ENCODE measurements around the gene PRTFDC1.
"Not testable (repeated sequence)": the region's sequence is repeated elsewhere in the genome, so short reads cannot be mapped to it uniquely, and the experiment has no call there.

PRTFDC1 gene

DNA sequence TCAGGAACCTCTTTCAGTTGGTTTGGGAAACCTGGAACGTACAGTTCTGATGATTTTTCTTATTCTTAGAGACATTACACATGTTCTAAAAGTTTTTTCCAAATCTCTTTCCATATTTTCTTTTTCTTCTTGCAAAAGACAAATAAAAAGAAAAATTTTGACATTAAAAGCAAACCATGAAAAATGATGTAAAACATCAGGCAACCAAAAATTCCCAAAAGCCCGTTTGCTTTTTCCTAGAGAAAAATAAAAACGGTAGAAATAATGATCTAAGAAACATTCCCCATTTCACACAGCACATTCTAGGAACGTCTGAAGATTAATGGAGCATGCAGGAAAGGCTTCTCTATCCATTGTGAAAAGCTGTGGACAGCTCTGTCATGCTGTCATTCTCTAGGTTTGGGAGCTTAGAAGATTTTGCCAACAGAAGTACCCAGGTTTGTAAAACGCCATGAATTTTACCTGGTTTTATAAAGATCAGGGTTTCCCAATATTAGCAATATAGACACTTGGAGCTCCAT, 11.2 kb upstream of the PRTFDC1 start:
- DNase-seq, result no peak

DNA sequence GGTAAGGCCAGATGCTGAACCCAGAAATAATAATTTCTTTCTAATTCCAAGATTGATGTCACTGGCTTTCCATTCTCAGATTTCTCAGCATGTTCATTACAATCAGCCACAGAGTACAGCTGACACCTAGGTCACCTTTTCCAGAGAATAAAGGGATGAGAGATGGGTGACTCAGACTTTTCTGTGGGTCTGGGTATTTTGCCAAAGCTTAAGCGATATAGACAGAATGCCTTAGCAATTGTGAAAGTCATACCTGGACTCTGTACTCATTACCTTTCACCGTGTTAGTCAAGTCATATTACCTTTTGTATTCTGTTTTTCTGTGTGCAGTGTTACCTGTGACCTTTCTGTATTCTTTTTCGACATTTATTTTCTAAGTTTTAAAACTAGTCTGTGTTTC, 10.6 kb upstream of the PRTFDC1 start:
- DNase-seq, result peak in 1 of 2 experiments; percentile 7

DNA sequence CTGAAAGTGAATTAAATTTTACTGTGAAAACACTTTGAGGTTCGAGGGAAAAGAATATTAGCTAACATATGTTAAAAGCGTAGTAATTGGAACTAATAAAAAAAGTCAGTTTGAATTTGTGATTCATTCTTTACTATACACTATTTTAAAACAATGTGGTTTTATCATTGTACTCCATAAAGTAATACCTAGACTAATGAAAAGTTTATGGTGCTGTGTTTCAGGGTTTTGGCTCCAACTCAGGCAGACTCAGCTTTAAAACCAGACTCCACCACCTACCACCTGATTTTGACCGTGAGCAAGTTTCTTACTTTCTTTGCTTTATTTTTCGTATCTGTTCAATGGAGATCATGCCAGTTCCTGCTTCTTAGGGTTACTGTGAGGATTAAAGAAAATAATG, 9.2 kb upstream of the PRTFDC1 start:
- no peak for DNase-seq

DNA sequence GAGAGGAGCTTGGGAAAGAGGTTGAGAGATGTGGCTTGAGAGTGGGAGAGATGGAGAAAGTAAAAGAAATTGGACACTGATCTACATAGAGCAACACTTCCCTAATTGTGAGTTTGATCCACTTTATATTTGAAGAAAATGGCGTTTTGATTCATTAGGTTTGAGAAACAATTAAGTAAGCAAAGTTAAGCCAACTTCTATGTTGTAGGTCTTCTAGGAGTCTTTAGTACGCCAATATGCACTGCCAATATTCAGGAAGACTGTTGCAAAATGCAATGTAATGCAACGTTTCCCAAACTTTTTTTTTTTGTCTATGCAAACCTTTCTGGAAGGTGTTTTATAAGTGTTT, 7.0 kb upstream of the PRTFDC1 start:
- DNase-seq, result no peak

DNA sequence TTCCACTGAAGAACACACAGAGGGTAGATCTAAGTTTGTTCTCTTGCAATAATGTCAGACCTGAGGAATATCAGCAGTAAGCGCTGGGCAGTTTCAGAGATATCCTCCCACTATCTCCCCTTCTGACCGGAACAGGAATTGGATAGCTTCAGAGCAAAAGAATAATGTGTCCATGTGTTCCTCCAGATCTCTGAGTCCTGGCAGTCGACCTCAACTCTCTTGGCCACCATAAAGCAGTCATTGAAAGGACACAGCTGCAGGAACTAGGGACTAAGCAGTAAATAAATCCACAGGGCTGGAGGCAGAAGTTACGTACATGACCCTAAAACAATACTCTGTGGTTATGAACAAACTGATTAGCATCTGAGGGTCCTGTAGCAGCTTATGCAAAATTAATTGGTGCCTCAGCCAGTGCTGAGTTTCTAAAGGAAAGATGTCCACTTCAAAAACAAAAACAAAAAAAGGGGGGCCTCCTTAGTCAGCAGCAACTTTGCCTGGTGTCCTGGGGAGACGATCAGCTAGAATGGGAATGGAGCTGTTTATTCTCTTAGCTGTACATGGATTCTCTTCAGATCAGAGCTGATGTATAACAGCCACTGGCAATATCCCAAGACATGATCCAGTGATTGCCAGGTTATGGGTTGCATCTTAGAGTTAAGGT, 6.4 kb upstream of the PRTFDC1 start:
- no peak for DNase-seq

DNA sequence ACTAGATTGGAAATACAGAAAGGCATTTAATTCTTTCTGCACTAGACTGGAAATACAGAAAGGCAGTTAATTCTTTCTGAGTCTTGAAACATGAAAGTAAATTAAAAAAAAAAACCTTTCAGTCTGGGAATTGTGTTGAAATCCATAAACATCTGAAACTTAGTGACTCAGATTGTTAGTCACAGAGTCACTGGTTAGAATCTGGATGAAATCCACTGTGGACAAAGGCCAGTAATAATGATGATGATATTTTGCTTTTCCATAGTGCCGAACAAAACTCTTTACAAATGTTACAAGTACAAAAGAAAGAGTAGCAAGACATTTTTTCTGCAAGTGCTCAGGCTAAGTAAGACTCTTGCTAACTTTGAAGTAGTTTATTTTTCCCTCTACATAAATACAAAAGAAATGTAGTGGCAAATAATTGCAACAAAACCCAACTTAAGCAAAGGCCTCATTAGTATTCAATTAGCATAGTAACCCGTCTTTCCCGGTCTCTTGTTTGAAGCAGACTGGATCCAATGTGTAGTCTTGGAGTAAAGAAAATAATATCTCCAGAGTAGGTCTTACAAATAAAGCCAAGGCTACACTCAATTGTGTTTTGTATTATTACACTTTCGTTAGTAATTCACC, 5.8 kb upstream of the PRTFDC1 start:
- no peak for DNase-seq

DNA sequence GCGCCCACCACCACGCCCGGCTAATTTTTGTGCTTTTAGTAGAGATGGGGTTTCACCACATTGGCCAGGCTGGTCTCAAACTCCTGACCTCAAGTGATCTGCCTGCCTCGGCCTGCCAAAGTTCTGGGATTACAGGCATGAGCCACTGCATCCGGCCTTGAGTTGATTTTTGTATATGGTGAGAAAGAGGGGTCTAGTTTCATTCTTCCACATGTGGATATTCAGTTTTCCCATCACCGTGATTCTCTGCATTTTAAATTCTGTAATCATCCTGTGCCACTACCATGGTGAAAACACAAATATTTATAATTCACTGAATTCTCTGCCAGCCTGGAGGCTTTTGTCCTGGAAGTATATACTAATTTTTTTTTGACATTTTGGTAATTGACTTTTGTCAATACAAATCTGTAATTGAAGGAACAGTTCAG, 5.2 kb upstream of the PRTFDC1 start:
- DNase-seq, result not testable (repeated sequence)

DNA sequence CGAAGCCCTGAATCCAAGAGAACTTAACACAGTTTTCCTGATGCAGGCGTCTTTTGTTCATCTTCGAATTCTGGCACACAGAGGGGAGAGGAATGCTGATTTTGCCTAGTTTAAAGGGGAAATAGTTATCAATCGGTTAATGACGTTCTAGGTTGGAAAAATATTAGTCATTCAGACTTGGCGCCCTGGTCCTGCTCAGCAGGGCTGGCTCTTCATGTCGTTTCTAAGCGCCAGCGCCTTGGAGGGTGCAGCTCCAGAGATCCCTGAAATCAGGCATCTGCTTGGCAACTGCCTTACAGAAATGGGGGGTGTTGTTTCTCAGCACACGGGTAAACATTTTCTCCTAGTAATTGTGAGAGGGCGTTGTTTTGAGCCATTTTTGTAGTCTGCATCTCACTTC, 1.3 kb upstream of the PRTFDC1 start:
- no peak for DNase-seq

DNA sequence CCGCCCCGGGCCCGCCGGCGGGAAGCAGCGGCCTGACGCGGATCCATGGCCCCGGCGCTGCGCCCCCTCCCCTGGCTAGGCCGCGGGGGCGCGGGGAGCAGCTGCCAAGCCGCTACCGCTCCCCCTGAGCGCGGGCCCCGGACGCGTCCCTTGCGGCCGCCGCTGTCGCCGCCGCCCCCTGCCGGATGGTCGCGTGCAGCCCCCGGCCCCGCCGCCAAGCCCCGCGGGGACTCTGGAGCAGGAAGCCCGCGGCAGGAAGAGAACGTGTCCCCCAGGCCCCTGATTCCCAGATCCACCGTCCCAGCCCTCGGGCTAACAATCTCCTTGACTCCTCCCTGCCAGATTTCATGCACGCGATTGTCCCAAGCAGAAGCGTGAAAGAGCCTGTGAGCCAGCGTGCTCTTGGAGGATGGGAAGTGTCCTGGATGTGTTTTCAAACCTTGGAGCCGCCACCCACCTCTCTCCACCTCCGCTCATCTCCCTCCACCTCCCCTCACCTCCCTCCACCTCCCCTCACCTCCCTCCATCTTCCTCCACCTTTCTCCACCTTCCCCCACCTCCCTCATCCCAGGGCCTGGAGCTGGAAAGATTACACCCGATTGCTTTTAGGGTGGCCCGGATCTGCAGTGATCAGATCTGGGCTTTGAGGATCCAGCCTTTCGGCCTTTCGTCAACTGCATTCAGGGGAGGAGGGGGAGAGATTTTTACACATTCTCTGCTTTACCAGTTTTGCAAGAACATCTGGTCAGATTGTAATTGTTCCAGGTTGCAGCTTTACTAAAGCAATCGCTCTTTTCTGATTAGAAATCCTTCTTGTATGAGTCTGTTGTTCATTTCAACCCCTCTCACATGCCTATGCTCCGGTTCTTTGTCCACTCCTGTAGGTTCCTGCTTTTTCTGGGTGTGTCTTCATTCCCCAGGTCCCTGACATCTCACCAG, 570 bp upstream of the PRTFDC1 start:
- DNase-seq, result peak in 1 of 2 experiments; percentile 44

DNA sequence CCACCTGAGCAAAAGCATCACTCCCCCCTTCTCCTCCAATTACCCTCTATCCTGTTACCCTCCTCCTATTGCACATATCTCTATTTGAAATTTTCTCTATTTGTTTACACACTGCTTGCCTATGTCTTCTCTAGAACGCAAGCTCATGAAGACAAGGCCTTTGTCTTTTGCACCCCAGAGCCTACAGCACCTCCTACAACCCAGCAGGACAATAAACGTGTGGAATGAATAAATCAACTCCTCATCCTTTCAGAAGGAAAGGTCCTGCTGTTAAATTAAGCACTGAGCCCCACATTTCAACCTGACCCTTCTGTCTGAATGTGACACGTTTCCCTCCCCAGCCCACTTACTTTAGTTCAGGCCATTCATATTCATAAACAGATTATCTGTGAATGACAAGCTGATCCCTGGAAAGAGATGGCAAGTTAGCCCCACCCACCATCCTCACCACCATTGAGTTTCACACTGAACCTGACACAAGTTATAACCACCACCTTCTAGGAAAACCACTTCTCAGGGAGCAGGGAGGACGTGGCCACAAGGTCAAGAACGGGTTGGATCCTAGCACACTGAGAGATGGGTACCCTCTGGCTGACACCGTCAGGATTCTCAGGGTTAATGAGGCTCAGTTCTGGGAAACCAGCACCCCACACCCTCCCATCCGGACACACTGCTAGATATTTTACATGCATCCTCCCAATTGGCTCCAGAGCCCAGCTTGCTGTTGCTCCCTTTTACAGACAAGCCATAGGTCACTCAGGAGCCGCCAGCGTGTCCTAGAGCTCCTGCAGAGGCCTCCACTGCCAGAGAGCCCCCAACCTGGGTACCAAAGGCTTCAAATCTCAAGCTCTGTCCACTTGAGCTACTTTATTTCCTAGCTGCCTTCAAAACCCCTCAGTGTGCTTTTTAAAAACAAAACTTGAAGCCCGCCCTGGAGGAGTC, 934 bp downstream of the PRTFDC1 start:
- DNase-seq, result peak; percentile 37 to 46

DNA sequence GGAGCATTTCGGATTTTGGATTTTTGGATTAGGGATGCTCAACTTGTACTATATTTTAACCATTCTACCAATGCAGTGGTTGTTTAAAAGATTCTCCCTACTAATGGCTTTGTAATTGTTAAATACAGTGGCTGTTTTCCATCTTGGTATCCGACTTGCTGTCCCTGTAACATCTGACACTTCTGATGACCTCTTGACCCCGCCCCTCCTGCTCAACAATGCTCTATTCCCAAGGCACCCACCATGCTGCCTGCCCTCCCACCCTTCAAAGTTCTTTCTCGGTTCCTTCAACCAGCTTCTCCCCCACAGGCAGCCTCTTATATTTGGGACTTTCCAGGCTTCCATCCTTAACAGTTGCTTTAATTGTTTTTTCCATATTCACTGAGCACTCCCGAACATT, 2.0 kb downstream of the PRTFDC1 start:
- no peak for DNase-seq

DNA sequence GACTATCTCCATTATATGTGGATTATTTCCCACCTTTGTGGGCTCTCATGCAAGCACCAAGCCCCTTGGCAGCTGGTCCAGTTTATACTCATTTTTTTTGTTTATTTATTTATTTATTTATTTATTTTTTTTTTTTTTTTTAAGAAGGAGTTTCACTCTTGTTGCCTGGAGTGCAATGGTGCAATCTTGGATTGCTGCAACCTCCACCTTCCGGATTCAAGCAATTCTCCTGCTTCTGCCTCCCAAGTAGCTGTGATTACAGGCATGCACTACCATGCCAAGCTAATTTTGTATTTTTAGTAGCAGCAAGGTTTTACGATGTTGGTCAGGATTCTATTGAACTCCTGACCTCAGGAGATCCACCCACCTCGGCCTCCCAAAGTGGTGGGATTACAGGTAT, 2.8 kb downstream of the PRTFDC1 start:
- DNase-seq, result no peak

DNA sequence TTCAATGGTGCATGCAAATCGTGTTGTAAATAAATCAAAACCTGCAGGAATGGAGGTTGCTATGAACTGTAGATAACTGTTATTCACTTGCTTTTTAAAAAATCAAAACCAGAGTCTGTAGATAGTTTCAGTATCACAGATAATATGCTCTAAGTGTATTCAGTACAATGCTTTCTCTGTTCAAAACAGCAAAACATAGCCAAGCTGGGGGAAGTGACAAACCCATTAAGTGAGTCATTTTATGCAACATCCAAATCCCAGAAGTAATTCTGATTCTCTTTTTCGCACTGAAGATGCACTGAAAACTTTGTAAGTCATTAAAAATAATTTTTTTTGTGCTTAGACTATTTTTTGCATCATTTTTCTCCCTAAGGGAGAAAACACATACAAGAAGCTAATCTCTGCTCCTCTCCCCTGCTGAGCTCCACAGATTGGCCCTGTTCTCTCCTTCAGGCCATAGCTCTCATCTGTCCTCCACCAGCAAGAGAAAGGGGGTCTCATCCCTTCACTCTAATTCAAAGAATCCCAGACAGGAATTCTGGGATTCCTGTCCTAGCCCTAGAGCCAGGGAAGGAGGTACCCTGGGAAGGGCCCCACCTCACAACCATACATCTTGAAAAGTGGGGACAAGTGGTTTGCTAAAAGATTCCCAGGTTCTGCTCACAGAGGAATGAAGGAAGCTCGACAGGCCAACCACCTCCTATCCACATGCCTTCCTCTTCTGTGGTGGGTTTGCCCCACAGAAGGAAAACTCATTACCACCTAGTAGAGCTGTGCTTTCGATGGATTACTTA, 4.9 kb downstream of the PRTFDC1 start:
- DNase-seq, result no peak

DNA sequence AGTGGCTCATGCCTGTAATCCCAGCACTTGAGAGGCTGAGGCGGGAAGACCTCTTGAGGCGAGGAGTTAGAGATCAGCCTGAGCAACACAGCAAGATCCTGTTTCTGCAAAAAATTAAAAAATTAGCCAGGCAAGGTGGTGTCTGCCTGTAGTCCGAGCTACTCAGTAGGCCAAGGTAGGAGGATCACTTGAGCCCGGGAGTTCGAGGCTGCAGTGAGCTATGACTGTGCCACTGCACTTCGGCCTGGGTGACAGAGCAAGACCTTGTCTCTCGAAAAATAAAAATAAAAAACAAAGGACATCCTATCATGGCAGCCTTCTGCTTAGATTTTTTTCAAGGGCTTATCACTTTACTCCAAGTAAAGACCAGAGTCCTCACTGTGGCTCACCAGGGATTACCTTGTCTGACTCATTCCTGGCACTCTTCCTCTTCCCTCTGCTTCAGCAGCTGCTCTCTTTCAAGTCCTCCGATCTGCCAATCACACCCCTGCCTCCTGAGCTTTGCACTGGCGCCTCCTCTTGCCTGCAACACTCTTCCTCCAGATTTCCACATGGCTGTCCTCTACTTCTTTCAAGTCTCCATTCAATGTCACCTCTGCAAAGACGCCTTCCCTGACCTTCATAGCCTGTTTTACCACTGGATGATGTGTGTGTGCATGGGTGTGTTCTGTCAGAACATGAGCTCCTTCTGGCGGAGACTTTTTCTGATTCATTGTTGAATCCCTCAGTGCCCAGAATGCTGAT, 7.7 kb downstream of the PRTFDC1 start:
- no peak for DNase-seq

DNA sequence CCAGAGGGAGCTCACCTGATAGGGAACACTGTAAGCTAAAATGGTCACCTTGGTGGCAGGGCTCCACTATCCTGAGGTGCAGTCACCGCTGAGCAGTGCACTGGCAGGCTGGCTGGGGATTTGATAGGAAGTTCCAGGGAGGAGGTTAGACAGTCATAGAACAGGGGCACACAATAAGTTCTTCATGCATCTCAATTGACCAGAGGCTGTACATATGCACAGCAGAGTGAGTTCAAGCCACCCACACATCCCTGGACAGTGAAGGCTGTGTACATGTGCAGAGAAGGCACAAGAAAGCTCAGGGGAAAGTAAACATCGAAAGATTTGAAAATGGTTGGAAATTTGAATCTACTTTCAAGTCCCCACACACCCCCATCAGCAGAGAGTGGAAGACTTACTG, 13.9 kb downstream of the PRTFDC1 start:
- DNase-seq, result no peak

DNA sequence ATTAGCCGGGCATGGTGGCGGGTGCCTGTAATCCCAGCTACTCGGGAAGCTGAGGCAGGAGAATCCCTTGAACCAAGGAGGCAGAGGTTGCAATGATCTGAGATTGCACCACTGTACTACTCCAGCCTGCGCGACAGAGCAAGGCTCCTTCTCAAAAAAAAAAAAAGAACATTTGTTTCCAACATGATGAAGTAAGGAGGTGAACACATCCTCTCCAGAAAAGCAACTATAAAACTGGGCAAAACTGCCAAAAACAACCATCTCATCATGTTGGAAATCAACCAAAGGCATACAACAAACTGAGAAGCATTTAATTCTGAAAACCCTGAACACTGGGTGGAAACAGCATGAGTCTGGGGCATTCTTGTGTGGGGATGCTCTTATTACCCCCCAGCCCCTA, 14.3 kb downstream of the PRTFDC1 start:
- no peak for DNase-seq

DNA sequence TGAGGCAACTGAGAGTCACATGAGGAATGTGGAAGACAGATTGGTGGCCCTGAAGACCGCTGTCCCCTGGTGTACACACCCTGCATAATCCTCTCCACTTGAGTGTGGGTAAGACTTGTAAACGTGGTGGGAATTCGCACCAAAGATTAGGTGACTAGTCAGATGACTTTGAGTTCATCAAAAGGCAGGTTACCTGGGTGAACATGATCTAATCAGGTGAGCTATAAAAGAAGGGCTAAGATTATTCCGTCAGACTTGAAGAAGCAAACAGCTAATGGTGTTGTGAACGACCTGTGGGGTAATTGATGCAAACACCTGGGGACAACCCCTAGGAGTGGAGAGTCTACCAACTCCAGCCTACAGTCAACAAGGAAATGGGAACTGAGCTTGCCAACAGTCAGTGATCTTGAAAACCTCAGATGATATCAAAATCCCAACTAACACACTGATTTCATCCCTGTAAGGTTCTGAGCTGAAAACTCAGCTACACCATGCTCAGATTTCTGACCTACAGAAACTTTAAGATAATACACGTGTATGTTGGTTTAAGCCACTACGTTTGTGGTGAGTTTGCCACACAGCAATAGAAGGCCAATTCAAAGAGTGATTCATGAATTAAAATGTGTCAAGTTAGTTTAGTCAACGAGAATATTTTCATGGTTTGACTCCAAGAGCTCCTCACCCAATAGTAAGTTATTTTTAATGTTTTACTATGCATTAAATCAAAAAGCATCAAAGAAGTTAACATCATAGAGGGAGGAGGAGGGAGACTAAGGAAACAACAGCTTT, 16.7 kb downstream of the PRTFDC1 start:
- no peak for DNase-seq

DNA sequence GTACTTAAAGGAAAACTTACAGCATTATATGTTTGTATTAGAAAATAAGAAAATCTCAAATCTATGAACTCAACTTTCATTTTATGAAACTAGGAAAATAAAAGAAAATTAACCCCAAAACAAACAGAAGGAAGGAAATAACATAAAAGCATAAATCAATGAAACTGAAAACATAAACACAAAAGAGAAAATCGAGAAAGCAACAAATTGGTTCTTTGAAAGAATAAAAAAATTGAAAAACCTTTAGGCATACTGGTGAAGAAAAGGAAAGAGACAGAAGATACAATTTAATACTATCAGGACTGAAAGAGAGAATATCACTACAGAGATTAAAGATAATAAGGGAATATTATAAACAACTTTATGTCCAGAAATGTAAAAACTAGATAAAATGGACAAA, 21.2 kb downstream of the PRTFDC1 start:
- DNase-seq, result no peak

DNA sequence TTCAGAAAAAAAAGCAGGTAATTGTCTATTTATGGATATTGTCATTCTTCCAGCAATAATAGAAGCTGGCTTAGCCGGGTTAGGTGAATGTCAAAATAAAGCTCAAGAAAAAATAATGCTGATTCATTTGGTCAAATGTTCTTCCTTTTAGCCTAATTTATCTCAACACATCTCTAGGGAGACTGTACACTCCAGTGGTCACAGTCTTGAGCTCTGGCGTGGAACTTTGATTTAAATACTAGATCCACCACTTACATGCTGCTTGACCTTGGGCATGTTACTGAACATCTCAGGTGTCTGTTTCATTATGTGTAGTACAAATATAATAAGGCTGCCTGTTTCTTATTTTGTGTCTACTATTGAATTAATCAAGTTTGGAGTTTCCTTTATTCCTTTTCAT, 22.0 kb downstream of the PRTFDC1 start:
- DNase-seq, result no peak

DNA sequence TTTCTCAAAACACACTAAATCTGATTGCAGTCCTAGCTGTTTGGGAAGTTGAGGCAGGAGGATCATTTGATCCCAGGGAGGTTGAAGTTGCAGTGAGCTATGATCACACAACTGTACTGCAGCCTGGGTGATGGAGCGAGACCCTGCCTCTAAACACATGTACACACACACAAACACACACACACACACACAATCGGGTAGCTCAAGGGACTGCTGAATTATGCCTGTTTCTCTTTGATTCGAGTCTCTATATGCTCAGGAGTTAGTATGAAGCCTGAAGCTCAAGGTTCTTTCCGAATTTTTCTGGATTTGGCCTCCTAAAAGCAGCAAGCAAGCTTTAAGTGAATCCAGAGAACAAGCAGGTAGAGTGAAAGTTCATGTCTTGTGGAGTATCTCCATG, 22.5 kb downstream of the PRTFDC1 start:
- no peak for DNase-seq

All from activated CD4-positive, alpha-beta T cell treated with anti-CD3 and anti-CD28 coated beads, Interleukin-2, amount 50 U/mL, for 48 hours (primary cell).